Measurements from ENCODE around the gene ARHGAP20. TPM values are rescaled to one million over a fixed set of nuclear protein-coding genes. Genes with fewer than 3 reads are reported as not detected.

Gene ARHGAP20
- polyA plus RNA-seq, 4 donors = 0.54 to 1.1 (median 1.0) TPM; not detected in 1

- Histone ChIP-seq H3K4me3 (ENCODE audit: low read depth in 1 of 3, low read length in 3 of 3) (no peak overlapping the region), H3K27ac (ENCODE audit: low read depth in 1 of 3, low read length in 2 of 3) (no peak overlapping the region), H3K36me3 (ENCODE audit: control insufficient read depth in 3 of 3, insufficient read depth in 2 of 3, low read depth in 1 of 3, low read length in 3 of 3) (no peaks in the 10 kb centered on the region), H3K4me1 (ENCODE audit: control insufficient read depth in 3 of 3, insufficient read depth in 2 of 3, low read depth in 1 of 3, low read length in 2 of 3) (no peaks in the 10 kb centered on the region), H3K9me3 (ENCODE audit: control insufficient read depth in 2 of 2, insufficient read depth in 1 of 2, low read depth in 1 of 2, low read length in 1 of 2) (peaks cover 0 to 10% of the 10 kb centered on the region in 2 donors), H3K27me3 (ENCODE audit: control insufficient read depth in 3 of 3, insufficient read depth in 3 of 3, low read length in 3 of 3) (no peaks in the 10 kb centered on the region)
- FAIRE-seq = no peak
- no peak for DNase-seq
- 61 to 66% (median 62%) methylated on average over 6 of the region's 6 CpGs for WGBS, 3 donors
Observed at GRCh38 chr11:110530900-110531741, 181.1 kb downstream of the ARHGAP20 start.

- H3K27me3 ChIP-seq (ENCODE audit: control insufficient read depth in 3 of 3, insufficient read depth in 3 of 3, low read length in 3 of 3) = no peaks in the 10 kb centered on the region
- no peaks in the 10 kb centered on the region for H3K4me1 ChIP-seq (ENCODE audit: control insufficient read depth in 3 of 3, insufficient read depth in 2 of 3, low read depth in 1 of 3, low read length in 2 of 3)
- FAIRE-seq (no peak), DNase-seq (no peak)
- H3K9me3 ChIP-seq (ENCODE audit: control insufficient read depth in 2 of 2, insufficient read depth in 1 of 2, low read depth in 1 of 2, low read length in 1 of 2) = peaks cover 0 to 2% of the 10 kb centered on the region in 2 donors
- H3K4me3 ChIP-seq (ENCODE audit: low read depth in 1 of 3, low read length in 3 of 3) = no peak overlapping the region
- no peaks in the 10 kb centered on the region for H3K36me3 ChIP-seq (ENCODE audit: control insufficient read depth in 3 of 3, insufficient read depth in 2 of 3, low read depth in 1 of 3, low read length in 3 of 3)
- no peak overlapping the region for H3K27ac ChIP-seq (ENCODE audit: low read depth in 1 of 3, low read length in 2 of 3)
Observed at GRCh38 chr11:110529043-110529442, 183.2 kb downstream of the ARHGAP20 start.

- no peaks in the 10 kb centered on the region for H3K27me3 ChIP-seq (ENCODE audit: control insufficient read depth in 3 of 3, insufficient read depth in 3 of 3, low read length in 3 of 3)
- DNase-seq = no peak
- H3K4me3 ChIP-seq (ENCODE audit: low read depth in 1 of 3, low read length in 3 of 3) = no peak overlapping the region
- H3K27ac ChIP-seq (ENCODE audit: low read depth in 1 of 3, low read length in 2 of 3) = no peak overlapping the region
- H3K36me3 ChIP-seq (ENCODE audit: control insufficient read depth in 3 of 3, insufficient read depth in 2 of 3, low read depth in 1 of 3, low read length in 3 of 3) = no peaks in the 10 kb centered on the region
- no peak for FAIRE-seq
- 72 to 85% (median 83%) methylated on average over 1 of the region's 1 CpG for WGBS, 3 donors
- no peaks in the 10 kb centered on the region for H3K4me1 ChIP-seq (ENCODE audit: control insufficient read depth in 3 of 3, insufficient read depth in 2 of 3, low read depth in 1 of 3, low read length in 2 of 3)
- H3K9me3 ChIP-seq (ENCODE audit: control insufficient read depth in 2 of 2, insufficient read depth in 1 of 2, low read depth in 1 of 2, low read length in 1 of 2) = peaks cover 0 to 2% of the 10 kb centered on the region in 2 donors
Observed at GRCh38 chr11:110527146-110527545, 185.1 kb downstream of the ARHGAP20 start.
